Measurements from ENCODE around the gene FOSB. TPM values are rescaled to one million over a fixed set of nuclear protein-coding genes. Genes with fewer than 3 reads are reported as not detected.
A peak's percentile ranks its signal among the peaks of the same experiment; 100 is the strongest.

The FOSB gene
- total RNA-seq, 1 experiment from 2014 or later, result 1.9 TPM

GRCh38 chr19:45464852-45465441 is 2.8 kb upstream of the FOSB start:
- Histone ChIP-seq H3K27ac (ENCODE audit: low read depth, low read length, poor library complexity, severe bottlenecking) (no peak overlapping the region), H3K27me3 (replicated peaks; ENCODE audit: insufficient read depth, low read depth, low read length, poor library complexity) (no peaks in the 10 kb centered on the region), H3K4me1 (ENCODE audit: insufficient read depth, low read length, poor library complexity, severe bottlenecking) (no peaks in the 10 kb centered on the region), H3K9me3 (ENCODE audit: low read depth, low read length, poor library complexity, severe bottlenecking) (no peaks in the 10 kb centered on the region), H3K4me3 (ENCODE audit: low read depth, low read length, poor library complexity, severe bottlenecking) (no peak overlapping the region), H3K36me3 (ENCODE audit: insufficient read depth, low read length, poor library complexity, severe bottlenecking) (no peaks in the 10 kb centered on the region)
- intact Hi-C loops (cut with micrococcal nuclease; ENCODE audit: unreplicated experiment), result no loop called here
- CTCF ChIA-PET, result no interaction called here
- no peak for DNase-seq (ENCODE audit: low spot score)
- POLR2A ChIA-PET (ENCODE audit: low non-redundant PET), result interaction anchor here (0.6 kb wide), 1 partner anchor 66 kb away, joined by 17 read pairs; no protein-coding TSS in a partner anchor
- BruUV-seq (replicated peaks), result no TSS peak
- TF ChIP-seq CTCF (conservative IDR thresholded peaks at IDR 0.05; ENCODE audit: low read depth, low read length) (no peak), EZH2 (IDR thresholded peaks at IDR 0.05; ENCODE audit: borderline replicate concordance, low read depth, low read length, poor library complexity, severe bottlenecking) (no peak)

- intact Hi-C loops (cut with micrococcal nuclease; ENCODE audit: unreplicated experiment), result no loop called here
- DNase-seq (ENCODE audit: low spot score), result no peak
- Histone ChIP-seq H3K4me1 (ENCODE audit: insufficient read depth, low read length, poor library complexity, severe bottlenecking) (no peaks in the 10 kb centered on the region), H3K36me3 (ENCODE audit: insufficient read depth, low read length, poor library complexity, severe bottlenecking) (no peaks in the 10 kb centered on the region), H3K4me3 (ENCODE audit: low read depth, low read length, poor library complexity, severe bottlenecking) (peak overlapping the region; percentile 63), H3K27me3 (replicated peaks; ENCODE audit: insufficient read depth, low read depth, low read length, poor library complexity) (no peaks in the 10 kb centered on the region), H3K9me3 (ENCODE audit: low read depth, low read length, poor library complexity, severe bottlenecking) (no peaks in the 10 kb centered on the region), H3K27ac (ENCODE audit: low read depth, low read length, poor library complexity, severe bottlenecking) (peak overlapping the region; percentile 91)
- CTCF ChIA-PET, result interaction anchor here (0.5 to 1.9 kb wide), 6 partner anchors 12 to 444 kb away, joined by 4 to 10 read pairs (median 4); no protein-coding TSS in a partner anchor
- POLR2A ChIA-PET (ENCODE audit: low non-redundant PET), result interaction anchor here (0.6 to 2.3 kb wide), 4 partner anchors 10 to 138 kb away, joined by 4 to 6 read pairs (median 5); no protein-coding TSS in a partner anchor
- BruUV-seq (replicated peaks), result no TSS peak
- TF ChIP-seq EZH2 (IDR thresholded peaks at IDR 0.05; ENCODE audit: borderline replicate concordance, low read depth, low read length, poor library complexity, severe bottlenecking) (no peak), CTCF (conservative IDR thresholded peaks at IDR 0.05; ENCODE audit: low read depth, low read length) (no peak)
Observed at GRCh38 chr19:45467115-45467455, 711 bp upstream of the FOSB start.

- intact Hi-C loops (cut with micrococcal nuclease; ENCODE audit: unreplicated experiment), result no loop called here
- no peak for TF ChIP-seq EZH2 (IDR thresholded peaks at IDR 0.05; ENCODE audit: borderline replicate concordance, low read depth, low read length, poor library complexity, severe bottlenecking)
- no peak for TF ChIP-seq CTCF (conservative IDR thresholded peaks at IDR 0.05; ENCODE audit: low read depth, low read length)
- Histone ChIP-seq H3K4me1 (ENCODE audit: insufficient read depth, low read length, poor library complexity, severe bottlenecking) (no peaks in the 10 kb centered on the region), H3K9me3 (ENCODE audit: low read depth, low read length, poor library complexity, severe bottlenecking) (no peaks in the 10 kb centered on the region), H3K36me3 (ENCODE audit: insufficient read depth, low read length, poor library complexity, severe bottlenecking) (no peaks in the 10 kb centered on the region), H3K27me3 (replicated peaks; ENCODE audit: insufficient read depth, low read depth, low read length, poor library complexity) (no peaks in the 10 kb centered on the region), H3K4me3 (ENCODE audit: low read depth, low read length, poor library complexity, severe bottlenecking) (peak overlapping the region; percentile 63), H3K27ac (ENCODE audit: low read depth, low read length, poor library complexity, severe bottlenecking) (peak overlapping the region; percentile 91)
- CTCF ChIA-PET, result interaction anchor here (0.6 to 2.1 kb wide), 7 partner anchors 11 to 67 kb away, joined by 3 to 16 read pairs (median 5); no protein-coding TSS in a partner anchor
- TSS peak; percentile 90 for BruUV-seq (replicated peaks)
- peak; percentile 33 for DNase-seq (ENCODE audit: low spot score)
- POLR2A ChIA-PET (ENCODE audit: low non-redundant PET), result interaction anchor here (0.7 to 2.3 kb wide), 4 partner anchors 17 to 318 kb away, joined by 3 to 5 read pairs (median 3); no protein-coding TSS in a partner anchor
Observed at GRCh38 chr19:45468159-45468651, 409 bp downstream of the FOSB start.

All from A673 (cell line).